T47D (cell line): ENCODE measurements around the gene CPS1.

Experiments
- DNase-seq, 2 experiments: peaks; one replicate each; pipeline versions ENCODE4 v3.0.0 to v3.0.0-alpha.2; 2011 to 2012; ENCODE audit warnings: low read depth in 1 of 2, low spot score in 1 of 2
- JUND ChIP-seq: IDR thresholded peaks from 2 replicates; pipeline ENCODE4 v1.6.1; 2012; ENCODE audit warnings: low read depth
- in situ Hi-C: cut with HindIII; loops from 2 replicates; pipeline ENCODE4 v1.10.0; 2016; ENCODE audit warnings: low sequenced_read_pairs, low pct_unique_long_range_greater_than_20kb

Gene CPS1

GRCh38 chr2:210592726-210593125, 36.3 kb downstream of the CPS1 start:
- DNase-seq: no peak
- TF ChIP-seq JUND: no peak
- in situ Hi-C loops: no loop called here

- no peak for DNase-seq
- in situ Hi-C loops: no loop called here
- TF ChIP-seq JUND: no peak
These were observed 36.8 kb downstream of the CPS1 start for GRCh38 chr2:210593166-210593565.

- TF ChIP-seq JUND: no peak
- no peak for DNase-seq
- in situ Hi-C loops: no loop called here
These were observed 41.8 kb downstream of the CPS1 start for GRCh38 chr2:210598219-210598618.

GRCh38 chr2:210599476-210599875, 43.1 kb downstream of the CPS1 start:
- in situ Hi-C loops: no loop called here
- TF ChIP-seq JUND: no peak
- no peak for DNase-seq

- in situ Hi-C loops: no loop called here
- TF ChIP-seq JUND: no peak
- no peak for DNase-seq
These were observed 48.3 kb downstream of the CPS1 start for GRCh38 chr2:210604666-210605065.

GRCh38 chr2:210606001-210606400, 49.6 kb downstream of the CPS1 start:
- in situ Hi-C loops: no loop called here
- DNase-seq: no peak
- no peak for TF ChIP-seq JUND

GRCh38 chr2:210611466-210611865, 55.1 kb downstream of the CPS1 start:
- in situ Hi-C loops: no loop called here
- no peak for DNase-seq
- no peak for TF ChIP-seq JUND

- no peak for TF ChIP-seq JUND
- no peak for DNase-seq
- in situ Hi-C loops: no loop called here
These were observed 59.7 kb downstream of the CPS1 start for GRCh38 chr2:210616074-210616473.

GRCh38 chr2:210617318-210617717, 60.9 kb downstream of the CPS1 start:
- DNase-seq: no peak
- TF ChIP-seq JUND: no peak
- in situ Hi-C loops: no loop called here

GRCh38 chr2:210617732-210618330, 61.4 kb downstream of the CPS1 start:
- in situ Hi-C loops: no loop called here
- peak; percentile 26 to 62 for DNase-seq
- TF ChIP-seq JUND: no peak

GRCh38 chr2:210620456-210620855, 64.1 kb downstream of the CPS1 start:
- no peak for DNase-seq
- TF ChIP-seq JUND: no peak
- in situ Hi-C loops: no loop called here

- DNase-seq: no peak
- in situ Hi-C loops: no loop called here
- no peak for TF ChIP-seq JUND
These were observed 67.1 kb downstream of the CPS1 start for GRCh38 chr2:210623506-210623905.

GRCh38 chr2:210626849-210627248, 70.5 kb downstream of the CPS1 start:
- TF ChIP-seq JUND: no peak
- in situ Hi-C loops: no loop called here
- no peak for DNase-seq

GRCh38 chr2:210630873-210631560, 74.6 kb downstream of the CPS1 start:
- in situ Hi-C loops: no loop called here
- TF ChIP-seq JUND: no peak
- no peak for DNase-seq
